ENCODE results near the gene AUTS2. TPM values are rescaled to one million over a fixed set of nuclear protein-coding genes. Genes with fewer than 3 reads are reported as not detected.

AUTS2 gene
- total RNA-seq, 1 donor from 2014 or later: 56.0 TPM

DNA sequence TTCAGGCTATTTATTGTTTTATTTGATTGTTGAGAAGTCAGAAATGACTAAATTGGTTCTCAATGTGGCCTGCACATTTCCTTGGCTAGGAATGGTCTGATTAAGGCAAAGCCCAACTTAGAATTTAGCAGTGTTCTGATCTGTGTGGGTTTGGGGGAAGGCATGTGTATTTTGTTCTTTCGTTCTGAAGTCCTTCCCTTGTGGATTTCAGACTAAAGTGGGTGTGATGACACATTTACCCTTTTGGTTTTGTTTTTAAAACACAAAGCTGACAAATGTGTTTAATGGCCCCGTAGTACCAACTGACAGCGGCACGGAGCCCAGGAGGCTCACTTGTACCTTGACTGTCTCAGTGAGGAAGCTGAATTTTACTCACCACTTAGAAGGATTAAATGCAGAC, 1081.4 kb downstream of the AUTS2 start:
- TF ChIP-seq, protein P1, sequence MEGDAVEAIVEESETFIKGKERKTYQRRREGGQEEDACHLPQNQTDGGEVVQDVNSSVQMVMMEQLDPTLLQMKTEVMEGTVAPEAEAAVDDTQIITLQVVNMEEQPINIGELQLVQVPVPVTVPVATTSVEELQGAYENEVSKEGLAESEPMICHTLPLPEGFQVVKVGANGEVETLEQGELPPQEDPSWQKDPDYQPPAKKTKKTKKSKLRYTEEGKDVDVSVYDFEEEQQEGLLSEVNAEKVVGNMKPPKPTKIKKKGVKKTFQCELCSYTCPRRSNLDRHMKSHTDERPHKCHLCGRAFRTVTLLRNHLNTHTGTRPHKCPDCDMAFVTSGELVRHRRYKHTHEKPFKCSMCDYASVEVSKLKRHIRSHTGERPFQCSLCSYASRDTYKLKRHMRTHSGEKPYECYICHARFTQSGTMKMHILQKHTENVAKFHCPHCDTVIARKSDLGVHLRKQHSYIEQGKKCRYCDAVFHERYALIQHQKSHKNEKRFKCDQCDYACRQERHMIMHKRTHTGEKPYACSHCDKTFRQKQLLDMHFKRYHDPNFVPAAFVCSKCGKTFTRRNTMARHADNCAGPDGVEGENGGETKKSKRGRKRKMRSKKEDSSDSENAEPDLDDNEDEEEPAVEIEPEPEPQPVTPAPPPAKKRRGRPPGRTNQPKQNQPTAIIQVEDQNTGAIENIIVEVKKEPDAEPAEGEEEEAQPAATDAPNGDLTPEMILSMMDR (IDR thresholded peaks at IDR 0.05): no peak
- Histone ChIP-seq H3K4me3 (no peak overlapping the region), H3K27ac (no peak overlapping the region), H3K9me3 (no peaks in the 10 kb centered on the region), H3K27me3 (no peaks in the 10 kb centered on the region), H3K36me3 (no peaks in the 10 kb centered on the region), H3K4me1 (no peaks in the 10 kb centered on the region)
- DNase-seq (no peak), ATAC-seq (no peak)
- intact Hi-C loops (cut with DNase I): no loop called here

DNA sequence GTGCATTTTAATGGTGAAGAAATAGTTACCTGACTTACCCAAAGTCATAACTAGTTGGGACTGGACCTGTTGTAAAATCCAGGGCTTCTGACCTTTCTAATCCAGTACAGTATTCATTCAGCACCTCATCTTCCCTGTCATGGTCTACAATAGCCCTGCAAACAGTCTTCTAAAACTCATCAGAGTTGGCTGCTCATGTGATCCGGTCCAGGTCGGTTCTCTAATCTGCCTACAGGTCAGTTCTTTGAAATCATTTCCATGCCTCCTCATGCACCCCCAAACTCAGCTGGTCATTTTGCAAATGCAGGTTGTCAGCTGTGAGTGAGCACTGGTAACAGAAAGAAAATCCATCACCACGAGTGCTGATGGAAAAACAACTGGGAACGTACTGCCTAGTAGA, 1082.0 kb downstream of the AUTS2 start:
- H3K4me1 ChIP-seq: no peaks in the 10 kb centered on the region
- TF ChIP-seq, protein P1 (IDR thresholded peaks at IDR 0.05): no peak
- H3K36me3 ChIP-seq: no peaks in the 10 kb centered on the region
- no peak for DNase-seq
- H3K4me3 ChIP-seq: no peak overlapping the region
- intact Hi-C loops (cut with DNase I): no loop called here
- no peak for ATAC-seq
- no peak overlapping the region for H3K27ac ChIP-seq
- no peaks in the 10 kb centered on the region for H3K27me3 ChIP-seq
- H3K9me3 ChIP-seq: no peaks in the 10 kb centered on the region

DNA sequence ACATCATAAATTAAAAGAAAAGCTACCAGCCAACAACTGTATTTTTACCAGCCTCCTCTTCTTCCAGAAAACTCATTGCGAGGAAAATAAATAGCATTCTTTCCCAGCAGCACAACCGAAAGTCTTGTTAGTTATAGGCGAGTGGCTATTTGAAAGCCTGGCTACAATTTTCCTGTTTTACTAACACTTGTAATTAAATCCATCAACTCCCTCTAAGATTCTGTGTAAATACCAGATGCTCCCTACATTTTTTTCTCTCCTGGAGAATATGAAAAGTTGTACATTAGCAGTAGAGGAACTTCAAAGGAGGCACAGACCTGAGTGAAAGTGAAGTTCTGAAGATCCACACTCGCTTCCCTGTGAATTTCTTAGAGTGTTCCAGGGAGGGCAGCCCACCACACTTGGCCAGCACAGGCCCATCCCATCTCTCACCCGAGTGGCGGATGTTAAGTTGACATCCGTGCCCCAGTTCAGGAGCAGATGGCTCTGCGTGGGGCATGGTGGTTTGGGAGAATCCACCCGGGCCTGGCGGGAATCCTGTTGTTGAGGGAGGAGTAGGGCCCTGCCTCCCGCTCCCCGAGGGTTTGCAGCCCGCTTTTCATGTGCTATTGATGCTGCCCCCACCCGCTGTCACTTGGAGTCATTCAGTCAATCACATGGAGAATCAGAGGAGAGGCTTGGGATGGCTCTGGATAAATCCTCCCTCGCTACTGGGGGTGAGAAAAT, 1082.6 kb downstream of the AUTS2 start:
- no peaks in the 10 kb centered on the region for H3K27me3 ChIP-seq
- H3K9me3 ChIP-seq: no peaks in the 10 kb centered on the region
- intact Hi-C loops (cut with DNase I): no loop called here
- H3K36me3 ChIP-seq: no peaks in the 10 kb centered on the region
- DNase-seq (no peak), ATAC-seq (no peak)
- TF ChIP-seq, protein P1 (IDR thresholded peaks at IDR 0.05): no peak
- H3K27ac ChIP-seq: no peak overlapping the region
- no peaks in the 10 kb centered on the region for H3K4me1 ChIP-seq
- no peak overlapping the region for H3K4me3 ChIP-seq

DNA sequence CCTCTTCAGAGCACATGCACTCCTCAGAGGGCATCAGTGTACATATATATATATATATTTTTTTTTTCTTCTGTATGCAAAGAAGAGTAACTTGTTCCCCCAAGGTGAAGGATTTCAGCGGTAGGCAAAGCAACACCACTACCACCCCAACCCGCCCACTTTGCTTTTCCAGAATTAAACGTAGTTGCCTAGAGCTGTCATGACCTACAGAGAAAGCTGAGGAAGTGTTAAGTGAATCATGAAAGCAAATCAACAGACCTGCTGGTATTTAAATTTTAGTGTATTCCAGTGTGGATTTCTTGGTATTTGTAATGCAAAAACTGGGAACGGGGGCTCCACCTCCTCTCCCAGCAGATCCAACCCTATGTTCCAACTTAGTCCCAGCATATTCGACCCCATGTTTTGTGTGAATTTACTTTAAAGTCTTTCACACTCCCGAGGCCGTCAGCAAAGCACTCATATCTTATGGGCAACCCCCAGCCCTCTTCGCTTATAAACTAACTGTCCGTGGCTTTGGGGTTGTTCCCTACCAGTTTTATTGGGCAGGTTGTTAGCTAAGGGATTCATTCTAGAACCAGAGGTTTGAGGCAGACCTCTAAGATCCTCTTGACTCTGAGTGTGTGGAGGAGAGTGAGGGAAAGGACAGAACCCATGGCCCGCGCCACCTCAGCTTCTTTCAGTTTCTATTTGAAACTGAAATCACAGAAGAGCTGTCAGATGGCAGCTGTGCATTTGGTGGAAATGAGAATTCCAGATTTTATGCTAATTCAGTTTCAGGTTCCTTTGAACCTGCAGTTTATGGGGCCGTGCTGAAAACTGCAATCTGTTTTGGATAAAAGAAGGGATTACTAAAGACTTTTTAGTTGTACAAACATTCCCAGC, 1083.4 kb downstream of the AUTS2 start:
- Histone ChIP-seq H3K9me3 (no peaks in the 10 kb centered on the region), H3K36me3 (no peaks in the 10 kb centered on the region), H3K27ac (no peak overlapping the region), H3K4me1 (no peaks in the 10 kb centered on the region), H3K27me3 (no peaks in the 10 kb centered on the region), H3K4me3 (no peak overlapping the region)
- TF ChIP-seq, protein P1 (IDR thresholded peaks at IDR 0.05): no peak
- intact Hi-C loops (cut with DNase I): no loop called here
- ATAC-seq (no peak), DNase-seq (no peak)

DNA sequence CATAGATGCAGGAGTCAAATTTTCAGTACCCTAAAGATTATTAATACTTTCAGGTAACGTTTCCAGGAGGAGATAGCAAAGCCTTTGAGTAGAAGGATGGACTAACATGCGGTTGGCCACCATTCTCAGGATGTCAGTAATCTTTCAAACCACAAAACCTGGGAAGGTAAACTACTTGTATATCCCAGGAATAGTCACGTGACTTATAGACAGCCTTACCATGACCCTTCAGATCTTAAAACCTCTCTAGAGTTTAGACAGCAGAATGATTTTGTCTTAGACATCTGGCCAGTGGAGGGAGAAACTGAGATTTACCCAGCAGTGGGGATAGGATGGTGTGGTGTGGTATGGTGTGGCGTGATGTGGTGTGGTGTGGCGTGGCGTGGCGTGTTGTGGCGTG, 1085.9 kb downstream of the AUTS2 start:
- Histone ChIP-seq H3K4me3 (no peak overlapping the region), H3K9me3 (no peaks in the 10 kb centered on the region), H3K4me1 (no peaks in the 10 kb centered on the region), H3K27ac (no peak overlapping the region), H3K36me3 (no peaks in the 10 kb centered on the region), H3K27me3 (no peaks in the 10 kb centered on the region)
- intact Hi-C loops (cut with DNase I): no loop called here
- ATAC-seq (no peak), DNase-seq (no peak)
- TF ChIP-seq, protein P1 (IDR thresholded peaks at IDR 0.05): no peak
